Tracheal epithelial cell (primary cell): ENCODE results near the gene ZMYND19. TPM values are rescaled to one million over a fixed set of nuclear protein-coding genes. Genes with fewer than 3 reads are reported as not detected.

ENCODE experiments used
- total RNA-seq: library from RNA; depleted of rRNA; stranded (reverse); fragments of >200 nt; gene quantifications from 2 replicates; pipeline ENCODE4 v1.2.1, GENCODE V29; 2014

Gene ZMYND19
- 32.0 TPM in 2 replicates for total RNA-seq

DNA sequence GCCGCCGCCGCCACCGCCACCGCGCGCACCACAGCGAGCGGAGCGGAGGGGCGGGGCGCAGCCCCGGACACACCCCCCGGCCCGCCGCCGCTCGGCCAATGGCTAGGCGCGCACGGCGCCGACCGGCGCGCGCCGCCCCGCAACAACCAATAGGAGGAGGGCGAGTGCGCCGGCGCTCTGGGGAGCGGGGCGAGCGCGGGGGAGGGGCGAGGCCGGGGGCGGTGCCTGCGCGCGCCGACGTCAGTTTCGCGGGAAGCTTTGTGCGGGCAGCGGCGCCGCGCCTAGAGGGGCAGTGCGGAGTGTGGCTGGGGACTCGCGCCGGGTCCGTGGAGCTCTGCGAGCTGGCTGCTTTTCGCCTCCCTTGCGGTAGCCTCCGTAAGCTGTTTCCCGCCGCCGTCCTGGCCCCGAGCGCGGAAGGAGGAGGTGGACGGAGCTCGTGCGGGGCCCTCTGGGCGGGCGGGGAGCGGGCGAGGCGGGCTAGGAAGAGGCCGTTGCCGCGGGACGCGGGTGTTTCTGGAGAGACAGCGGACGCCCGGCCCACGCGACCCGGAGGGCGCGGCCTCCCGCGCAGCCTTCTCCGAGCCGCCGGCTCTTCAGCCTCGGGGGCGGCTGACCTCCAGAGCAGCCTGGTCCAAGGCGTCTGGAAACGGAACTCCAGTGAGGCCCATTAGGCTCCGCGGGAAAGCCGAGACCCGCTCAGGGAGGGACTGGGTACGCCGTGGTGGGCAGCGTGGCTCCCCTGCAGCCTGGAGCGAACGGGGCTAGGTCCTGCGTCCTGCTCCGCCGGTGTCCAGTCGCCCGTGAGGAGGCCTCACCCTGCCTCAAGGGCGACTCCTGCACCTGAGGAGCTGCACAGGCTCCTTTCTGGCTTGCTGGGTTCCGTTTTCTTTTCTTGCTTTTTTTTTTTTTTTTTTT lies at the start of gene ZMYND19:
Gene ZMYND19 (minus strand): TSS at position 44 of the 915 bp plus-strand sequence. CDS start 249 bp downstream, outside the sequence.

DNA sequence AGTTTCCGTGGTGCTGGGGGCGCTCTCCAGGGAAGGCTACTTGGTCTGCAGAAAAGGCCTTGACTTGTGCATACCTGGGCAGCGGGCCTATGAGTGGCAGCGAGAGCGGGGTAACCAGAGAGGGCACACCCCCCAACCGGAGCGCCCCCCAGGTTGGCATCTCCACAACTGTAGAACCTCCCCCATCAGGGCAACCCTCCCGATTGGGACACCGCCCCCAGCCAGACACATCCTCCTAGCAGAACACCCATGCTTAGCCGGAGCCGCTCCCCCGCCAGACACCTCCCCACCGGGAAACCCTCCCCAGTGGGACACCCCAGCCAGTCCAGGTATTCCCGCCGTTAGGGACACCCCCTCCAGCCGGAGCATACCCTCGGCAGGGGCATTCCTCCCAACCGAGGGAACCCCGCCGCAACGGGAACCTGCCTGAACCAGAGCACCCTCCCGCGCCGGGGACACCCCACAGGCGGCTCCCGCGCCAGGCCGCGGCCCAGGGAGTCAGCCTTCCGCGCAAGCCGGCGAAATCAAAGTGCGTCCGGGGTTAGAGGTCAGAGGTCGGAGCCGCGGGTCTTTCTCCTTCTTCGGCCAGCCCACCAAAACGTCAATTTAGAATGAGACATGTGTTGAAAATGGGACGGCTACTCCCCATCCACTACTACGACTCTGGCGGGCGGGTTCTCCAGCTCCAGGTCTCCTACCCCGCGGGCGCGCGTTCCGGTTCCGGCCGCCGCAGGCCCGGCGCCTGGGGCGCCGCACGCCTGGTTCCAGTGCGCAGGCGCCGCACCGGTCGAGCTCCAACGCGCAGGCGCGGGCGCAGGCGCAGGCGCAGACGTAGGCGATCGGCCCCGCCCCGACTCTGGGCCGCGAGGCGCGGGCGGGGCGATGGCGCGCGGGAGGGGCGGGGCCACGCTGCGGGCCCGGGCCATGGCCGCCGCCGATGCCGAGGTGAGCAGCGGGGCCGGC lies 28.1 kb upstream of the ZMYND19 start, which contains the start of gene EHMT1:
Gene EHMT1 (plus strand): TSS at position 901 of the 963 bp plus-strand sequence. CDS start 24 bp downstream, at position 925.

DNA sequence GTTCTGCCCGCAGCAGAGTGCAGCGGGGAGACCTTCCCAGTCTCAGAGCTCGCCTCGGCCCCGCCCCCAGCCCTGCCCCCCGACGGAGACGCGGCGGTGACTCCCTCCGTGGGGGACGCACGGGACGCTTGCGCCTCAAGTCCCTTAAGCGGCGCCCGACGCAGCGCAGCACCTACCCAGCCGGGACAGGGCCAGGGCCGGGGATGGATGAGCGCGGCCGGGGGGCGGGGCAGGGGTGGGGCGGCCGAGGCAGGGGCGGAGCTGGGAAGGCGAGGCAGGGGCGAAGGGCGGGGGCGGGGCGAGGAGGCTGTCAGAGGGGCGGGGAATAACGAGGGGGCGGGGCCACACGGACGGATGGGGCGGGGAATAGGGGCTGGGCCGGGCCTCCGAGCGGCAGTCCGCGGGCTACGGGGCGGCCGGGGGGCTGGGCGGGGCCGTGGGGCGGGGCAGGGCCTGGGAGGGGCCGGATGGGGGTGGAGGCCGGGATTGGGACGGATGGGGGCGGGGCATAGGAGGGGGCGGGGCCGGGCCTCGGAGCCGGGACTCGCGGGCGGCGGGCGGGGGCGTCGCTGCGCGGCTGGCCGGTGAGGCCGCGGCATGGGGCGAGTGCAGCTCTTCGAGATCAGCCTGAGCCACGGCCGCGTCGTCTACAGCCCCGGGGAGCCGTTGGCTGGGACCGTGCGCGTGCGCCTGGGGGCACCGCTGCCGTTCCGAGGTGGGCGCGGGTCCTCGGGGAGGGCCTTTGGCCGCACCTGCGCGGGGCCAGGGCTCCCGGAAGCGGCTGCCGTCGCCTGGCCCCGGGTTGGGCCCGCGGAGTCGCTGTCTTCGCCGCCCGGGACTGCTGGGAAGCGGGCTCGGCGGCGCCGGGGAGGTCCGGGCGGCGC lies 15.1 kb upstream of the ZMYND19 start, which contains the start of gene ARRDC1:
Gene ARRDC1 (plus strand): TSS at position 566 of the 884 bp plus-strand sequence. CDS start 32 bp downstream, at position 598.

DNA sequence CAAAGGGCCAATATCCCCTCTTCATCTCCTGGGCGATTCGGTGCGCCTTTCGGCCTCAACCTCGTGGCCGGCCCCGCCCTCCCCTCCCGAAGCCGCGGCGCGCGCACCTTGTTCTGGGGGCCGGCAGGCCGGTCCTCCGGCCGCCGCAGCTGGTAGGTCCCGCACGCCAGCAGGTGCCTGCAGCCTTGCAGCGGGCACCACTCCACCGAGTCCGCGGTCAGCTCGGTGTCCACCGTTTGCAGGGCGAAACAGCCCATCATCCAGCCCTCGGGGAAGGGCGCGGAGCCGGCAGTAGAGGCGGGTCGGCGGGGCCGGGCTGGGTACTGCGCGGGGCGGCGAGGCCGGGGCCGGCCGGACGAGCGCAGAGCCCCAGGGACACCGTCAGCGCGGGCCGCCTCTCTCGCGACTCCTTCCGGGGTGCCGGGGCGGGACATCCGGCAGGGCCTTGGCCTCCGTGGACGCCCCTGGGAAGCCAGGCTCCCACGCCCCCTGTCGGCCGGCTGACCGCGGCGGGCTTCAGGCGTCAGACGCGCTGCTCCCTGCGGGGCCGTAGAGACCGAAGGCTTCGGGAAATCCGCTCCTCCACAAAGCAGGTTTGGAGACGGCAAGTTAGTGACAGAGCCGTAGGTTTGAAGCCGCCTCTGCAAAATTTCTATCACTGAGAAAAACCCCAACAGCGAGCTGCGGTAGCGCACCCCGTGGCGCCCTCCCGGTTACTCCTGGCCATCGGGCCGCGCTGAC lies 11.6 kb downstream of the ZMYND19 start, which contains the start of gene DPH7:
Gene DPH7 (minus strand): TSS at position 408 of the 741 bp plus-strand sequence. CDS start 148 bp downstream, at position 260.

DNA sequence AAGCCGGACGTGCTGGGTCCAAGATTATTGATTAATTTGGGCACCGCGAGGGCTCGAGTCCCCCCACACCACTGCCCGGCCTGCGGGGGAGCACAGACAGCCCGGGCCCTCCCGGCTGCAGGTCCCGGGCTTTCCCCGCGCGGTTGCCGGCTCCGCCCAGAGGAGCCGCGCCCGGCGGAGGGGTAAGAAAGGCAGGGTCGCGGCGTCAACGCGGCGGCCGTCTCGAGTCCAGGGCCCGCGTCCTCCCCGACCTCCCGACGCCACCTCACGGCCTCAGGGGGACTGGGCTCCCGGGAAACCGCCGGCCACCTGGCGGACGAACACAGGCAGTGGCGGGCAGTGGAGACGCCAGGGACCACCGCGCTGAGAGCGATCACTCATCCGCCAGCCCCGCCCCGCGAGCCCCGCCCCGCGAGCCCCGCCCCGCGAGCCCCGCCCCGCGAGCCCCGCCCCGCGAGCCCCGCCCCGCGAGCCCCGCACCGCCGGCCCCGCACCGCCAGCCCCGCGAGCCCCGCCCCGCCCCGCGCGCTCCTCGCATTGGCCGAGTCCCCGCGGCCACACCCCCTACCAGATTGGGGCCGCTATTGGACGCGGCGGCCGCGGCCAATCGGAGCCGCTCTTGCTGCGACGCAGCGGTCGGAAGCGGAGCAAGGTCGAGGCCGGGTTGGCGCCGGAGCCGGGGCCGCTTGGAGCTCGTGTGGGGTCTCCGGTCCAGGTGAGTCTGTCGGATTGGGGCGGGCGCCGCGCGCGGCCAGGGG lies 38.9 kb downstream of the ZMYND19 start, which contains the start of gene MRPL41:
Gene MRPL41 (plus strand): TSS at position 616 of the 758 bp plus-strand sequence. CDS start 203 bp downstream, outside the sequence.

DNA sequence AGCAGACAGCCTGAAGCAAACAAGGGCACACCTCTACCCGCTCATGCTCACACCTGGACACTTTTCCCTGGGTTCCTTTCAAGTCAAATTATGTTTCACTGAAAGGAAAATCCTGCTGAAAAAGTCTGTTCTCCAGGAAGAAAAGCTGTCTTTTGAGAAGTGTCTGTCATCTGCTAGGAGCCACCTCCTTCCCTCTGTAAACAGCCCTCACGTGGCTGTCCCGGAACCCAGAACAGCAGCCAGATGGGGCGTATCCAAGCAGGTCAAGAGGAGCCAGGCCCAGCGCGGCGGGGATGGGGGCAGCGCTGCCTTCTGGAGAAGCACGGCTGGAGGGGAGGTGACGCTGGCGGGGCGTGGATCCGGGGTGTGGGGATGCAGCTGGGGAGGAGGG lies 40.1 kb downstream of the ZMYND19 start, which contains the start of gene PNPLA7:
Gene PNPLA7 (minus strand): TSS at position 172 of the 391 bp plus-strand sequence. CDS start 205 bp downstream, outside the sequence.

Other genes starting within 250 kb of the ZMYND19 start
- gene EXD3, start 167.3 kb downstream of the ZMYND19 start, total RNA-seq = 12.8 and 22.6 TPM in 2 replicates
- 1.9 and 2.2 TPM in 2 replicates for gene NOXA1, start 167.1 kb downstream of the ZMYND19 start, total RNA-seq
- 0.24 TPM in 1 of 2 replicates, not detected in the other for gene ENTPD8, start 149.2 kb downstream of the ZMYND19 start, total RNA-seq
- 23.1 and 33.0 TPM in 2 replicates for gene NSMF, start 131.2 kb downstream of the ZMYND19 start, total RNA-seq
- 0.21 and 0.24 TPM in 2 replicates for gene PNPLA7, start 40.1 kb downstream of the ZMYND19 start, total RNA-seq
- 69.4 and 100.0 TPM in 2 replicates for gene MRPL41, start 38.6 kb downstream of the ZMYND19 start, total RNA-seq
- 25.1 and 28.8 TPM in 2 replicates for gene DPH7, start 11.6 kb downstream of the ZMYND19 start, total RNA-seq
- 105 and 178 TPM in 2 replicates for gene ARRDC1, start 15.2 kb upstream of the ZMYND19 start, total RNA-seq
- gene EHMT1, start 28.5 kb upstream of the ZMYND19 start, total RNA-seq = 50.1 and 57.1 TPM in 2 replicates